SK-N-SH (cell line): Measurements from ENCODE around the gene ASCC3. TPM values are rescaled to one million over a fixed set of nuclear protein-coding genes. Genes with fewer than 3 reads are reported as not detected.

Source experiments
- CTCF ChIA-PET: fragments of 300-600, 350-600 bp; formaldehyde crosslinking; extraction: SDS; loops from one replicate; lab custom pipeline; 2021; lab: Yijun Ruan, JAX
- POLR2A ChIA-PET: fragments of 350-600 bp; sonication (Branson Sonifier 250); formaldehyde crosslinking; extraction: SDS; loops from one replicate; lab custom pipeline; 2020; ENCODE audit warnings: antibody characterized with exemption, inconsistent platforms; lab: Yijun Ruan, JAX
- DNase-seq: peaks from one replicate; pipeline ENCODE4 v3.0.0; 2012
- H2AFZ ChIP-seq: fragments of 200-600 bp; sonication (generic); 2 replicates; pipeline ENCODE4 v1.8.1; 2016; ENCODE audit warnings: antibody characterized with exemption, mild to moderate bottlenecking, low read depth
- H3F3A ChIP-seq: fragments of 200-600 bp; sonication (generic); replicated peaks from 2 replicates; pipeline ENCODE3; 2016; ENCODE audit warnings: antibody characterized with exemption, mild to moderate bottlenecking; ENCODE audit not compliant: insufficient read depth
- H3K27ac ChIP-seq, 2 experiments: fragments of 200-500 bp in 1 of 2; fragments of 200-600 bp in 1 of 2; sonication (Bioruptor generic) in 1 of 2; sonication (generic), shearing (Covaris generic) in 1 of 2; 2 replicates each; pipeline versions ENCODE4 v1.5.1 to v1.6.1; 2014 to 2016; ENCODE audit warnings: low read depth in 2 of 2, inconsistent platforms in 1 of 2, low read length in 1 of 2, mild to moderate bottlenecking in 1 of 2, mixed read lengths in 1 of 2
- H3K27me3 ChIP-seq: fragments of 200-600 bp; sonication (generic), shearing (Covaris generic); 2 replicates; pipeline ENCODE4 v1.6.1; 2016; ENCODE audit warnings: mixed run types; ENCODE audit not compliant: insufficient read depth
- H3K36me3 ChIP-seq, 2 experiments: fragments of 200-500 bp in 1 of 2; fragments of 200-600 bp in 1 of 2; sonication (Bioruptor generic) in 1 of 2; sonication (generic) in 1 of 2; replicated peaks in 1 of 2; 2 replicates each; pipeline versions ENCODE3 to v1.5.1; 2014 to 2016; ENCODE audit warnings: low read length in 1 of 2, mild to moderate bottlenecking in 1 of 2; ENCODE audit not compliant: insufficient read depth in 2 of 2, control insufficient read depth in 1 of 2
- H3K4me1 ChIP-seq, 2 experiments: fragments of 200-500 bp in 1 of 2; fragments of 200-600 bp in 1 of 2; sonication (Bioruptor generic) in 1 of 2; sonication (generic), shearing (Covaris generic) in 1 of 2; 2 replicates each; pipeline versions ENCODE4 v1.5.1 to v1.6.1; 2014 to 2016; ENCODE audit warnings: low read depth in 1 of 2, low read length in 1 of 2, mixed run types in 1 of 2; ENCODE audit not compliant: insufficient read depth in 2 of 2, control insufficient read depth in 1 of 2
- H3K4me2 ChIP-seq: fragments of 200-600 bp; sonication (generic), shearing (Covaris generic); 2 replicates; pipeline ENCODE4 v1.6.1; 2017; ENCODE audit warnings: mixed run types
- H3K4me3 ChIP-seq, 2 experiments: fragments of 200-500 bp in 1 of 2; fragments of 200-600 bp in 1 of 2; sonication (Bioruptor generic) in 1 of 2; sonication (generic), shearing (Covaris generic) in 1 of 2; 2 replicates each; pipeline versions ENCODE4 v1.5.1 to v1.8.1; 2014 to 2016; ENCODE audit warnings: low read depth in 2 of 2, inconsistent platforms in 1 of 2, low read length in 1 of 2, mild to moderate bottlenecking in 1 of 2, mixed read lengths in 1 of 2, moderate library complexity in 1 of 2
- H3K79me2 ChIP-seq: fragments of 200-600 bp; sonication (generic); 2 replicates; pipeline ENCODE4 v1.8.1; 2017; ENCODE audit warnings: mild to moderate bottlenecking; ENCODE audit not compliant: insufficient read depth
- H3K9ac ChIP-seq: fragments of 200-600 bp; sonication (generic); 2 replicates; pipeline ENCODE4 v1.6.1; 2017; ENCODE audit warnings: mixed run types
- H3K9me2 ChIP-seq: fragments of 200-600 bp; sonication (generic); 2 replicates; pipeline ENCODE4 v1.6.1; 2017; ENCODE audit warnings: mixed run types
- H3K9me3 ChIP-seq: fragments of 200-600 bp; sonication (generic); 2 replicates; pipeline ENCODE4 v1.6.1; 2017; ENCODE audit warnings: mixed run types, mild to moderate bottlenecking, moderate library complexity
- H4K20me1 ChIP-seq: fragments of 200-600 bp; sonication (generic); 2 replicates; pipeline ENCODE4 v1.6.1; 2017; ENCODE audit warnings: mild to moderate bottlenecking, mixed run types; ENCODE audit not compliant: insufficient read depth
- EP300 ChIP-seq, 2 experiments: IDR thresholded peaks; 2 replicates each; pipeline versions ENCODE4 v1.4.0 to v1.6.1; 2012; ENCODE audit warnings: borderline replicate concordance in 1 of 2, low read depth in 1 of 2, low read length in 1 of 2
- FOSL2 ChIP-seq: IDR thresholded peaks from 2 replicates; pipeline ENCODE4 v1.4.0; 2012; ENCODE audit warnings: low read depth, mild to moderate bottlenecking, moderate library complexity, borderline replicate concordance
- FOXJ3 ChIP-seq: sonication (generic); formaldehyde crosslinking; IDR thresholded peaks from 2 replicates; pipeline ENCODE4 v1.5.1; 2020; ENCODE audit warnings: mild to moderate bottlenecking, missing genetic modification reagents
- GABPA ChIP-seq: IDR thresholded peaks from 2 replicates; pipeline ENCODE4 v1.4.0; 2012; ENCODE audit warnings: low read depth, mild to moderate bottlenecking
- GATA2 ChIP-seq: sonication (generic); formaldehyde crosslinking; IDR thresholded peaks from 2 replicates; pipeline ENCODE4 v1.5.0; 2020; ENCODE audit warnings: mild to moderate bottlenecking, missing genetic modification reagents
- JUND ChIP-seq: IDR thresholded peaks from 2 replicates; pipeline ENCODE4 v1.4.0; 2012
- MEF2A ChIP-seq: IDR thresholded peaks from 2 replicates; pipeline ENCODE4 v1.4.0; 2012; ENCODE audit warnings: low read depth, borderline replicate concordance
- MXI1 ChIP-seq: IDR thresholded peaks from 2 replicates; pipeline ENCODE4 v1.6.1; 2012; ENCODE audit warnings: mild to moderate bottlenecking, low read depth, low read length, improper control_type of control experiment
- NFIC ChIP-seq: IDR thresholded peaks from 2 replicates; pipeline ENCODE4 v1.4.0; 2012; ENCODE audit warnings: borderline replicate concordance
- NRF1 ChIP-seq: IDR thresholded peaks from 2 replicates; pipeline ENCODE4 v1.6.1; 2012; ENCODE audit warnings: low read depth, mild to moderate bottlenecking, low read length
- RAD21 ChIP-seq: IDR thresholded peaks from 2 replicates; pipeline ENCODE4 v1.6.1; 2012; ENCODE audit warnings: mild to moderate bottlenecking, low read length
- RXRA ChIP-seq: IDR thresholded peaks from 2 replicates; pipeline ENCODE4 v1.4.0; 2012; ENCODE audit warnings: low read depth, mild to moderate bottlenecking, borderline replicate concordance
- TCF12 ChIP-seq: IDR thresholded peaks from 2 replicates; pipeline ENCODE4 v1.4.0; 2012
- TEAD4 ChIP-seq: IDR thresholded peaks from 2 replicates; pipeline ENCODE4 v1.4.0; 2012; ENCODE audit warnings: mild to moderate bottlenecking, borderline replicate concordance; ENCODE audit not compliant: insufficient read depth
- USF1 ChIP-seq: IDR thresholded peaks from 2 replicates; pipeline ENCODE4 v1.4.0; 2012; ENCODE audit warnings: low read depth, borderline replicate concordance
- USF2 ChIP-seq: fragments of 150-350 bp; IDR thresholded peaks from 2 replicates; pipeline ENCODE4 v1.6.1; 2017; ENCODE audit warnings: antibody characterized with exemption, low read length, low read depth, borderline replicate concordance
- YY1 ChIP-seq: IDR thresholded peaks from 2 replicates; pipeline ENCODE4 v1.4.0; 2012; ENCODE audit warnings: low read depth, mild to moderate bottlenecking
- WGBS: methylation state at CpG from one replicate; pipeline ENCODE4 v1.1.6; 2017; ENCODE audit warnings: low lambda C conversion rate; 5-methylcytosine and 5-hydroxymethylcytosine counted together
- polyA plus RNA-seq, 3 experiments: library from polyadenylated mRNA; depleted of rRNA; stranded (reverse); fragments of >200 nt; gene quantifications; 2 replicates each; pipeline ENCODE4 v1.2.3, GENCODE V29; 2012
- TF ChIP-seq, protein P1 (sequence below): IDR thresholded peaks from 2 replicates; pipeline ENCODE4 v1.6.1; 2012; ENCODE audit warnings: mild to moderate bottlenecking, low read depth, low read length, moderate library complexity

ASCC3 gene
- polyA plus RNA-seq, 1 of the 3 experiments (the other 2 are of a cell fraction) = 17.9 TPM

GRCh38 chr6:100538086-100538485, 343.0 kb downstream of the ASCC3 start (continued):
- TF ChIP-seq YY1 (no peak), MEF2A (no peak), USF2 (no peak), EP300 (IDR thresholded peaks at IDR 0.05; ENCODE audit: borderline replicate concordance in 1 of 2, low read depth in 1 of 2, low read length in 1 of 2) (no peak), GATA2 (no peak), RAD21 (no peak), MXI1 (no peak), FOSL2 (no peak)
- TF ChIP-seq, all 33 proteins: peak for 0

DNA sequence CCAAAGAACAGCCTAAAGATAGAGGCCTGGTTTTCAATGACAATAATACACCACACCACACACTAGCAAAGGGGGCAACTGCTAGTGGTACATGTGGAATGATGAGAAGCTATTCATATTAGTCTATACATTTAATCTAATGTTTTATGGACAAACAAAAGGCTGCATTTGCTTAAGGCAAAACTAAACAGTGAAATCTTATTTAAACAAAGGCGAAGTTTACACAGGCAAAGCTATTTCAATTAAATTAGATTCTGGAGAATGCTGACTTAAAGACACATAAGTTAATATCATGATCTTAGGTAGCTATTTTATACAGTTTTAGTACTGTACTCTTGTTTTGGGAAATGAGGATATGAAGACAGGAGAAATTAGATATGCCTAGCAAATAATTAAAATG, 362.5 kb downstream of the ASCC3 start:
- no peak overlapping the region for H3K4me3 ChIP-seq
- peaks cover 0 to 13% of the 10 kb centered on the region in 2 experiments; a peak in 2 of 4 replicates for H3K4me1 ChIP-seq
- ChIA-PET CTCF (no interaction called here), POLR2A (no interaction called here)
- WGBS = 83% methylated on average over 1 of the region's 1 CpG
- H4K20me1 ChIP-seq = no peaks in the 10 kb centered on the region
- H3F3A ChIP-seq = no peaks in the 10 kb centered on the region
- H3K9me3 ChIP-seq = no peaks in the 10 kb centered on the region
- peaks cover 14 to 21% of the 10 kb centered on the region in 2 experiments for H3K36me3 ChIP-seq
- DNase-seq = no peak
- no peaks in the 10 kb centered on the region for H3K27me3 ChIP-seq
- no peaks in the 10 kb centered on the region for H3K9me2 ChIP-seq
- no peaks in the 10 kb centered on the region for H3K79me2 ChIP-seq
- no peak overlapping the region for H3K4me2 ChIP-seq
- no peak overlapping the region for H2AFZ ChIP-seq
- TF ChIP-seq RXRA (no peak), EP300 (IDR thresholded peaks at IDR 0.05; ENCODE audit: borderline replicate concordance in 1 of 2, low read depth in 1 of 2, low read length in 1 of 2) (no peak)
- H3K27ac ChIP-seq = no peak overlapping the region
- no peak overlapping the region for H3K9ac ChIP-seq

DNA sequence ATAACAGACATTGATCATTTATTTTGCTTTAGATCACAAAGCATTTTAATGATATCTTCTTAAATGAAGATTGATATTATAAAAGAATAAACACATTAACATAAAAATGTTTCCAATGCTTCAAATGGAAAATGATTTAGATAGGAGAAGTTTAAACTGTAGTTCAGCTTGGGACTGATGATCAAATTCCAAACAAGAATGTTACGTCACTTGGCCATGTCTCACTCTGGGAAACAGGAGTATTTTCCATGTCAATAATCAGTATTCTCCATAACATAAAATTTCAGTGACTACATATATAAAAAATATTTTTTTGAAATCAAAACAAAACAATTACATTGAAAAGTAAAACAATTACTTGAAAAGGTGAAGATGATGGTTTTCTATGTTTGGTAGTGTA, 363.5 kb downstream of the ASCC3 start:
- POLR2A ChIA-PET = no interaction called here
- H3K4me2 ChIP-seq = no peak overlapping the region

More for the DNA sequence above, 363.5 kb downstream of the ASCC3 start:
- CTCF ChIA-PET = interaction anchor here (1.3 kb wide), 1 partner anchor 11 kb away, joined by 3 read pairs; no protein-coding TSS in a partner anchor
- Histone ChIP-seq H3K79me2 (no peaks in the 10 kb centered on the region), H3F3A (peaks cover 4% of the 10 kb centered on the region), H3K27ac (no peak overlapping the region), H3K27me3 (no peaks in the 10 kb centered on the region), H3K4me1 (peaks cover 0 to 13% of the 10 kb centered on the region in 2 experiments; a peak in 2 of 4 replicates), H3K9me2 (no peaks in the 10 kb centered on the region), H3K4me3 (no peak overlapping the region), H3K36me3 (peaks cover 21 to 23% of the 10 kb centered on the region in 2 experiments), H3K9me3 (no peaks in the 10 kb centered on the region), H2AFZ (no peak overlapping the region), H4K20me1 (no peaks in the 10 kb centered on the region), H3K9ac (no peak overlapping the region)
- TF ChIP-seq TEAD4 = no peak
- TF ChIP-seq, protein P1, sequence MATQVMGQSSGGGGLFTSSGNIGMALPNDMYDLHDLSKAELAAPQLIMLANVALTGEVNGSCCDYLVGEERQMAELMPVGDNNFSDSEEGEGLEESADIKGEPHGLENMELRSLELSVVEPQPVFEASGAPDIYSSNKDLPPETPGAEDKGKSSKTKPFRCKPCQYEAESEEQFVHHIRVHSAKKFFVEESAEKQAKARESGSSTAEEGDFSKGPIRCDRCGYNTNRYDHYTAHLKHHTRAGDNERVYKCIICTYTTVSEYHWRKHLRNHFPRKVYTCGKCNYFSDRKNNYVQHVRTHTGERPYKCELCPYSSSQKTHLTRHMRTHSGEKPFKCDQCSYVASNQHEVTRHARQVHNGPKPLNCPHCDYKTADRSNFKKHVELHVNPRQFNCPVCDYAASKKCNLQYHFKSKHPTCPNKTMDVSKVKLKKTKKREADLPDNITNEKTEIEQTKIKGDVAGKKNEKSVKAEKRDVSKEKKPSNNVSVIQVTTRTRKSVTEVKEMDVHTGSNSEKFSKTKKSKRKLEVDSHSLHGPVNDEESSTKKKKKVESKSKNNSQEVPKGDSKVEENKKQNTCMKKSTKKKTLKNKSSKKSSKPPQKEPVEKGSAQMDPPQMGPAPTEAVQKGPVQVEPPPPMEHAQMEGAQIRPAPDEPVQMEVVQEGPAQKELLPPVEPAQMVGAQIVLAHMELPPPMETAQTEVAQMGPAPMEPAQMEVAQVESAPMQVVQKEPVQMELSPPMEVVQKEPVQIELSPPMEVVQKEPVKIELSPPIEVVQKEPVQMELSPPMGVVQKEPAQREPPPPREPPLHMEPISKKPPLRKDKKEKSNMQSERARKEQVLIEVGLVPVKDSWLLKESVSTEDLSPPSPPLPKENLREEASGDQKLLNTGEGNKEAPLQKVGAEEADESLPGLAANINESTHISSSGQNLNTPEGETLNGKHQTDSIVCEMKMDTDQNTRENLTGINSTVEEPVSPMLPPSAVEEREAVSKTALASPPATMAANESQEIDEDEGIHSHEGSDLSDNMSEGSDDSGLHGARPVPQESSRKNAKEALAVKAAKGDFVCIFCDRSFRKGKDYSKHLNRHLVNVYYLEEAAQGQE = no peak
- TF ChIP-seq GABPA = no peak
- no peak for TF ChIP-seq TCF12
- no peak for TF ChIP-seq USF1
- no peak for TF ChIP-seq RXRA
- TF ChIP-seq USF2 = no peak
- TF ChIP-seq JUND = no peak
- TF ChIP-seq NRF1 = no peak
- TF ChIP-seq GATA2 = no peak
- TF ChIP-seq FOXJ3 = no peak
- TF ChIP-seq NFIC = no peak
- DNase-seq = no peak
- 94% methylated on average over 1 of the region's 1 CpG for WGBS
